Stomach (tissue), 4 donors: Measurements from ENCODE around the gene FAM193A.
"Not testable (repeated sequence)": the region's sequence is repeated elsewhere in the genome, so short reads cannot be mapped to it uniquely, and the experiment has no call there.

Experiments used
- EP300 ChIP-seq: sonication (generic); formaldehyde crosslinking; IDR thresholded peaks from one replicate; pipeline ENCODE4 v1.6.1; 2017; ENCODE audit warnings: antibody characterized with exemption
- POLR2A ChIP-seq, 4 donors: fragments of 450-650 bp; IDR thresholded peaks; one replicate each; pipeline ENCODE4 v1.6.1; 2016; ENCODE audit warnings: antibody characterized with exemption in 4 of 4, control low read depth in 2 of 4, mild to moderate bottlenecking in 1 of 4, moderate library complexity in 1 of 4
- POLR2AphosphoS5 ChIP-seq, 3 donors: sonication (generic); formaldehyde crosslinking; IDR thresholded peaks; one replicate each; pipeline ENCODE4 v1.6.1; 2016; ENCODE audit warnings: antibody characterized with exemption in 3 of 3
- TF ChIP-seq, protein P1 (sequence below), 7 experiments: fragments of 450-650 bp in 4 of 7; fragments of 200-600 bp in 3 of 7; sonication (generic) in 3 of 7; IDR thresholded peaks; one replicate each; pipeline ENCODE4 v1.5.1; 2016 to 2019; ENCODE audit warnings: antibody characterized with exemption in 7 of 7, control low read depth in 2 of 7, mild to moderate bottlenecking in 1 of 7

DNA sequence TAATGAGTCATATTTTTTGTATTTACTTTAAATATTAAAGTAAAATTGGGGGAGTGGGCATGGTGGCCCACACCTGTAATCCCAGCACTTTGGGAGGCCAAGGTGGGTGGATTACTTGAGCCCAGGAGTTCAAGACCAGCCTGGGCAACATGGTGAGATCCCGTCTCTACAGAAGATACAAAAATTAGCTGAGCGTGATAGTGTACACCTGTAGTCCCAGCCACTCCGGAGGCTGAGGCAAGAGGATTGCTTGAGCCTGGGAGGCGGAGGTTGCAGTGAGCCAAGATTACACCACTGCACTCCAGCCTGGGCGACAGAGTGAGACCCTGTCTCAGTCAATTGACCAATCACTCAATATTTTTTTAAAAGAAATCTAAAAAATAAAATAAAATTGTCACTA, 100.5 kb downstream of the FAM193A start:
- TF ChIP-seq, protein P1, sequence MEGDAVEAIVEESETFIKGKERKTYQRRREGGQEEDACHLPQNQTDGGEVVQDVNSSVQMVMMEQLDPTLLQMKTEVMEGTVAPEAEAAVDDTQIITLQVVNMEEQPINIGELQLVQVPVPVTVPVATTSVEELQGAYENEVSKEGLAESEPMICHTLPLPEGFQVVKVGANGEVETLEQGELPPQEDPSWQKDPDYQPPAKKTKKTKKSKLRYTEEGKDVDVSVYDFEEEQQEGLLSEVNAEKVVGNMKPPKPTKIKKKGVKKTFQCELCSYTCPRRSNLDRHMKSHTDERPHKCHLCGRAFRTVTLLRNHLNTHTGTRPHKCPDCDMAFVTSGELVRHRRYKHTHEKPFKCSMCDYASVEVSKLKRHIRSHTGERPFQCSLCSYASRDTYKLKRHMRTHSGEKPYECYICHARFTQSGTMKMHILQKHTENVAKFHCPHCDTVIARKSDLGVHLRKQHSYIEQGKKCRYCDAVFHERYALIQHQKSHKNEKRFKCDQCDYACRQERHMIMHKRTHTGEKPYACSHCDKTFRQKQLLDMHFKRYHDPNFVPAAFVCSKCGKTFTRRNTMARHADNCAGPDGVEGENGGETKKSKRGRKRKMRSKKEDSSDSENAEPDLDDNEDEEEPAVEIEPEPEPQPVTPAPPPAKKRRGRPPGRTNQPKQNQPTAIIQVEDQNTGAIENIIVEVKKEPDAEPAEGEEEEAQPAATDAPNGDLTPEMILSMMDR (IDR thresholded peaks at IDR 0.05) = not testable (repeated sequence)
- TF ChIP-seq POLR2AphosphoS5 (IDR thresholded peaks at IDR 0.05); POLR2A (IDR thresholded peaks at IDR 0.05); EP300: not testable (repeated sequence)
